IMR-90 (cell line): ENCODE data around the gene ZNF33B. TPM values are rescaled to one million over a fixed set of nuclear protein-coding genes. Genes with fewer than 3 reads are reported as not detected.

Experiments
- ATAC-seq: fragments of 200-7000 bp; cut with Tn5 transposase; 2 replicates; pipeline ENCODE4 v1.9.1; 2020; ENCODE audit warnings: low read depth, mild to moderate bottlenecking, moderate library complexity
- BruUV-seq: library from RNA; stranded (reverse); fragments of 400-500 nt; replicated peaks from 2 replicates; lab custom pipeline; 2021; lab: Mats Ljungman, UMichigan
- CTCF ChIA-PET: fragments of 300-600 bp; formaldehyde crosslinking; extraction: SDS; loops from one replicate; lab custom pipeline; 2021; ENCODE audit warnings: antibody characterized with exemption; lab: Yijun Ruan, JAX
- POLR2A ChIA-PET: fragments of 300-600 bp; sonication (Branson Sonifier 250); formaldehyde crosslinking; loops from one replicate; lab custom pipeline; 2022; ENCODE audit warnings: antibody characterized with exemption; ENCODE audit not compliant: unreplicated experiment; lab: Charles Lee
- DNase-seq: peaks from one replicate; pipeline ENCODE4 v3.0.0; 2013
- H2AFZ ChIP-seq: replicated peaks from 2 replicates; pipeline ENCODE3; 2013; ENCODE audit warnings: low read length, mild to moderate bottlenecking; ENCODE audit not compliant: poor library complexity
- H2AK5ac ChIP-seq: 2 replicates; pipeline ENCODE4 v1.6.1; 2013; ENCODE audit warnings: low read depth, low read length, inconsistent platforms
- H2AK9ac ChIP-seq: replicated peaks from 2 replicates; pipeline ENCODE3; 2013; ENCODE audit warnings: mild to moderate bottlenecking, low read depth, low read length, moderate library complexity; ENCODE audit not compliant: poor library complexity
- H2BK120ac ChIP-seq: 2 replicates; pipeline ENCODE4 v1.6.1; 2013; ENCODE audit warnings: low read depth, low read length, inconsistent platforms
- H2BK15ac ChIP-seq: 3 replicates; pipeline ENCODE4 v1.6.1; 2013; ENCODE audit warnings: low read depth, low read length, inconsistent platforms
- H2BK20ac ChIP-seq: 2 replicates; pipeline ENCODE4 v1.6.1; 2013; ENCODE audit warnings: low read depth, mild to moderate bottlenecking, inconsistent platforms, low read length, moderate library complexity
- H2BK5ac ChIP-seq: 2 replicates; pipeline ENCODE4 v1.6.1; 2013; ENCODE audit warnings: mild to moderate bottlenecking, low read depth, low read length, inconsistent platforms; ENCODE audit not compliant: poor library complexity, severe bottlenecking
- H3K14ac ChIP-seq: replicated peaks from 2 replicates; pipeline ENCODE4 v1.6.1; 2013; ENCODE audit warnings: low read depth, low read length, inconsistent platforms
- H3K18ac ChIP-seq: 2 replicates; pipeline ENCODE4 v1.6.1; 2013; ENCODE audit warnings: low read depth, low read length, control low read depth
- H3K23ac ChIP-seq: 2 replicates; pipeline ENCODE4 v1.6.1; 2013; ENCODE audit warnings: low read depth, low read length, inconsistent platforms
- H3K27ac ChIP-seq: 2 replicates; pipeline ENCODE4 v1.5.1; 2013; ENCODE audit warnings: mild to moderate bottlenecking, control low read depth, low read length; ENCODE audit not compliant: insufficient read depth
- H3K27me3 ChIP-seq: 2 replicates; pipeline ENCODE4 v1.6.1; 2013; ENCODE audit warnings: low read length; ENCODE audit not compliant: control insufficient read depth, insufficient read depth
- H3K36me3 ChIP-seq: 2 replicates; pipeline ENCODE4 v1.6.1; 2013; ENCODE audit warnings: low read length, mixed read lengths; ENCODE audit not compliant: control insufficient read depth, insufficient read depth
- H3K4ac ChIP-seq: 2 replicates; pipeline ENCODE4 v1.6.1; 2013; ENCODE audit warnings: low read depth, low read length, inconsistent platforms
- H3K4me1 ChIP-seq: 2 replicates; pipeline ENCODE4 v1.6.1; 2013; ENCODE audit warnings: low read length, mixed read lengths; ENCODE audit not compliant: control insufficient read depth, insufficient read depth
- H3K4me2 ChIP-seq: 2 replicates; pipeline ENCODE4 v1.6.1; 2013; ENCODE audit warnings: low read depth, mild to moderate bottlenecking, control low read depth, low read length, moderate library complexity
- H3K4me3 ChIP-seq: 2 replicates; pipeline ENCODE4 v1.5.1; 2013; ENCODE audit warnings: low read depth, mild to moderate bottlenecking, control low read depth, low read length, moderate library complexity; ENCODE audit not compliant: insufficient read depth
- H3K56ac ChIP-seq: 2 replicates; pipeline ENCODE4 v1.6.1; 2013; ENCODE audit warnings: low read length, inconsistent platforms; ENCODE audit not compliant: insufficient read depth; ENCODE audit errors: extremely low read depth
- H3K79me1 ChIP-seq, 2 experiments: 2 replicates each; pipeline ENCODE4 v1.6.1; 2013; ENCODE audit warnings: low read length in 2 of 2, inconsistent platforms in 1 of 2, low read depth in 1 of 2
- H3K9ac ChIP-seq: 2 replicates; pipeline ENCODE4 v1.6.1; 2013; ENCODE audit warnings: low read depth, low read length, control low read depth
- H3K9me1 ChIP-seq: 2 replicates; pipeline ENCODE4 v1.6.1; 2013; ENCODE audit warnings: low read length, inconsistent platforms; ENCODE audit not compliant: insufficient read depth
- H3K9me3 ChIP-seq: 2 replicates; pipeline ENCODE4 v1.6.1; 2013; ENCODE audit warnings: low read length; ENCODE audit not compliant: control insufficient read depth, insufficient read depth
- H4K20me1 ChIP-seq: 2 replicates; pipeline ENCODE4 v1.6.1; 2013; ENCODE audit warnings: low read length, inconsistent platforms; ENCODE audit not compliant: insufficient read depth
- H4K5ac ChIP-seq: 2 replicates; pipeline ENCODE4 v1.6.1; 2013; ENCODE audit warnings: mild to moderate bottlenecking, low read depth, low read length, control low read depth
- H4K8ac ChIP-seq, 2 experiments: 2 replicates each; pipeline ENCODE4 v1.6.1; 2013; ENCODE audit warnings: low read depth in 2 of 2, low read length in 2 of 2, control low read depth in 1 of 2, inconsistent platforms in 1 of 2
- H4K91ac ChIP-seq: 2 replicates; pipeline ENCODE4 v1.6.1; 2013; ENCODE audit warnings: low read depth, low read length, inconsistent platforms; ENCODE audit not compliant: insufficient read depth
- ELK1 ChIP-seq: fragments of 150-350 bp; IDR thresholded peaks from 2 replicates; pipeline ENCODE4 v1.6.1; 2016; ENCODE audit warnings: low read depth, mild to moderate bottlenecking, low read length, moderate library complexity, borderline replicate concordance
- MAZ ChIP-seq: IDR thresholded peaks from 2 replicates; pipeline ENCODE4 v1.6.1; 2012; ENCODE audit warnings: low read depth, mild to moderate bottlenecking, low read length, improper control_type of control experiment, moderate library complexity, borderline replicate concordance
- RAD21 ChIP-seq: IDR thresholded peaks from 2 replicates; pipeline ENCODE4 v1.6.1; 2012; ENCODE audit warnings: low read length, improper control_type of control experiment
- SMC3 ChIP-seq: fragments of 150-350 bp; IDR thresholded peaks from 2 replicates; pipeline ENCODE4 v1.6.1; 2016; ENCODE audit warnings: low read depth, mild to moderate bottlenecking, antibody characterized with exemption, low read length, moderate library complexity
- USF2 ChIP-seq: fragments of 150-350 bp; IDR thresholded peaks from 2 replicates; pipeline ENCODE4 v1.6.1; 2017; ENCODE audit warnings: mild to moderate bottlenecking, antibody characterized with exemption, low read length, low read depth
- WGBS, 2 experiments: methylation state at CpG; one replicate each; pipeline versions ENCODE4 v1.1.5 to v1.1.7; 2013; ENCODE audit warnings: missing lambda C conversion rate in 2 of 2; ENCODE audit not compliant: insufficient read length in 1 of 2; ENCODE audit errors: extremely low coverage in 2 of 2; 5-methylcytosine and 5-hydroxymethylcytosine counted together
- dilution Hi-C: fragments of 300-500 bp; cut with HindIII; formaldehyde crosslinking; loops from one replicate; pipeline ENCODE4 v1.14.3; 2018; ENCODE audit warnings: low sequenced_read_pairs; ENCODE audit not compliant: unreplicated experiment
- in situ Hi-C: fragments of 300-500 bp; cut with MboI; formaldehyde crosslinking; loops from 3 replicates; pipeline ENCODE4 v1.14.3; 2019; ENCODE audit warnings: low sequenced_read_pairs, inconsistent platforms, mixed read lengths
- intact Hi-C: fragments of 100-400 bp; cut with micrococcal nuclease; formaldehyde crosslinking; loops from 2 replicates; pipeline ENCODE4 v1.10.0; 2022
- polyA plus RNA-seq, 3 experiments: library from polyadenylated mRNA; depleted of rRNA; stranded (reverse); fragments of >200 nt; gene quantifications; 2 replicates each; pipeline ENCODE4 v1.2.3, GENCODE V29; 2012; ENCODE audit warnings: low replicate concordance in 1 of 3
- total RNA-seq: library from RNA; depleted of rRNA; stranded (reverse); fragments of >200 nt; gene quantifications from 2 replicates; pipeline ENCODE4 v1.2.3, GENCODE V29; 2012

Gene ZNF33B
- total and polyA plus RNA-seq, 2 of the 4 experiments (the other 2 are of a cell fraction) = 2.1 to 4.5 TPM

GRCh38 chr10:42648512-42648911 lies 10.1 kb upstream of the ZNF33B start:
- Histone ChIP-seq H4K20me1 (no peaks in the 10 kb centered on the region), H3K79me1 (no peaks in the 10 kb centered on the region), H2BK20ac (no peak overlapping the region), H3K9ac (no peak overlapping the region), H4K91ac (no peak overlapping the region), H4K5ac (no peak overlapping the region), H2BK5ac (no peak overlapping the region), H3K4me2 (no peak overlapping the region), H3K9me3 (no peaks in the 10 kb centered on the region), H3K4me1 (no peaks in the 10 kb centered on the region), H3K9me1 (no peaks in the 10 kb centered on the region), H4K8ac (no peak overlapping the region), H2AK9ac (no peak overlapping the region), H3K18ac (no peak overlapping the region), H2AK5ac (no peak overlapping the region), H3K23ac (no peak overlapping the region), H3K27me3 (no peaks in the 10 kb centered on the region; the same call in 1 of the 2 replicates), H3K56ac (no peak overlapping the region), H3K27ac (no peak overlapping the region), H2BK15ac (no peak overlapping the region), H3K4ac (no peak overlapping the region), H3K4me3 (no peak overlapping the region), H3K36me3 (no peaks in the 10 kb centered on the region), H2BK120ac (no peak overlapping the region), H3K14ac (no peak overlapping the region), H2AFZ (no peak overlapping the region)
- no CpG with 5 or more reads among the region's 2 CpGs for WGBS, 2 experiments
- no TSS peak for BruUV-seq
- ChIA-PET POLR2A (no interaction called here), CTCF (no interaction called here)
- intact Hi-C loops (no loop called here), dilution Hi-C loops (no loop called here), in situ Hi-C loops (no loop called here)
- TF ChIP-seq SMC3 = no peak
- TF ChIP-seq MAZ = no peak
- TF ChIP-seq RAD21 = no peak
- TF ChIP-seq ELK1 = no peak
- no peak for TF ChIP-seq USF2
- ATAC-seq (no peak), DNase-seq (no peak)
